ENCODE results near the gene KRT14.

Gene KRT14

GRCh38 chr17:41586863-41587495 is at the start of gene KRT14:
Gene KRT14 (minus strand): TSS chr17:41586895. CDS start chr17:41586834, 61 bp downstream.
- no peak for TF ChIP-seq CTCF (conservative IDR thresholded peaks at IDR 0.05; ENCODE audit: low read length)

GRCh38 chr17:41635121-41636097 is 48.7 kb upstream of the KRT14 start:
- DNase-seq (ENCODE audit: low read depth): no peak
- TF ChIP-seq CTCF (conservative IDR thresholded peaks at IDR 0.05; ENCODE audit: low read length): no peak
- H3K4me3 ChIP-seq (ENCODE audit: low read length): no peak overlapping the region

More at GRCh38 chr17:41586863-41587495, at the start of gene KRT14:
- H3K4me3 ChIP-seq (ENCODE audit: low read length): no peak within 1 kb of the TSS
- DNase-seq (ENCODE audit: low read depth): no peak

- TF ChIP-seq CTCF (conservative IDR thresholded peaks at IDR 0.05; ENCODE audit: low read length): no peak
Observed at GRCh38 chr17:41634639-41635038, 47.9 kb upstream of the KRT14 start.

GRCh38 chr17:41633556-41634199 is 47.0 kb upstream of the KRT14 start:
- H3K4me3 ChIP-seq (ENCODE audit: low read length): no peak overlapping the region
- no peak for TF ChIP-seq CTCF (conservative IDR thresholded peaks at IDR 0.05; ENCODE audit: low read length)
- DNase-seq (ENCODE audit: low read depth): no peak

More at GRCh38 chr17:41634639-41635038, 47.9 kb upstream of the KRT14 start:
- no peak overlapping the region for H3K4me3 ChIP-seq (ENCODE audit: low read length)
- DNase-seq (ENCODE audit: low read depth): no peak

GRCh38 chr17:41632482-41633105 is 45.9 kb upstream of the KRT14 start:
- no peak for DNase-seq (ENCODE audit: low read depth)

More at GRCh38 chr17:41632482-41633105, 45.9 kb upstream of the KRT14 start:
- H3K4me3 ChIP-seq (ENCODE audit: low read length): no peak overlapping the region
- TF ChIP-seq CTCF (conservative IDR thresholded peaks at IDR 0.05; ENCODE audit: low read length): no peak
